GM13977 (cell line): Measurements from ENCODE around the gene TTI1.

ENCODE experiments used
- DNase-seq: peaks from one replicate; pipeline ENCODE4 v3.0.0; 2012; ENCODE audit warnings: low spot score
- in situ Hi-C: fragments of 300-500 bp; cut with MboI; formaldehyde crosslinking; loops from one replicate; pipeline ENCODE4 v1.12.0; 2022; ENCODE audit warnings: low sequenced_read_pairs, low pct_unique_long_range_greater_than_20kb, mixed read lengths, inconsistent platforms; ENCODE audit not compliant: unreplicated experiment
- TF ChIP-seq, protein P1 (sequence below): IDR thresholded peaks from 2 replicates; pipeline ENCODE4 v1.5.1; 2012; ENCODE audit warnings: mild to moderate bottlenecking, control low read depth; ENCODE audit not compliant: insufficient read depth; ENCODE audit errors: extremely low read depth, missing control alignments

Gene TTI1

DNA sequence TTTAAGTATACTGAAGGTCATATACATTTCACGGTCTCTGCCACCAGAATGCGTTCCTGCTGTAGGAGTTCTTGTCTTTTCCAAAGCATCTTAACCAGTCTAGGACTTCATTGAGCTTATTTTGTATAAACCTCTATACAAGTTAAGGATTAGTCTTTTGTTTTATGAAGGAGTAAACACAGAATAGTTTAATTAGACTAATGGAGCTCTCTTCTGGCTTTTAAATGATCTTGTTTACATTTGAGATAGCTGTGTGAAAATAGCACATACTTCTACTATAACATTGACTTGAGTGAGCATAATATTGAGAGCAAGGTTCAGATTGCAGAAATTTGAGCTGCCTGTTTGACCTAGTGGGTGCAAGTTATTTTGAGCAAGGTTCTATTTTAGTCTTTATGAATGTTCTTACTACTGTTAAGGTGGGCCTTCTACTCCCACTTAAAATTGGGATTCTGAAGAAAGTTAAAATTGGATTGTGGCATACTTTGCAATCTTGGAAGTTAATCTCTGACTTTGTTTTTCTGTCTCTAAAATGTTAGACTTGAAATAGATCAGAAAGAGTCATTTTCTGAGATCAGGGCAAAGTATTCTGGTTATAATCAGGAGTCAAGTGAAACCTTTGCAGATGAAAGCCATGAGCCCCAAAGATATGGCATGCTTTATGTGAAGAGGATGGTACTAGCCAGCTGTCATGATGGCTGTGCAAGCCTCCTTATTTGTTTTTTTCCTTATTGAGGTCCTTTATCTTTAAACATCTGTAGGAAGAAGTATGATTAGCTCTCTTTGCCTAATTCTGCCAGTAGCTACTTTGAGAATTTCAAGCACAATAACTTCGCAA lies 42.1 kb upstream of the TTI1 start:
- DNase-seq, result no peak
- in situ Hi-C loops, result no loop called here
- TF ChIP-seq, protein P1, sequence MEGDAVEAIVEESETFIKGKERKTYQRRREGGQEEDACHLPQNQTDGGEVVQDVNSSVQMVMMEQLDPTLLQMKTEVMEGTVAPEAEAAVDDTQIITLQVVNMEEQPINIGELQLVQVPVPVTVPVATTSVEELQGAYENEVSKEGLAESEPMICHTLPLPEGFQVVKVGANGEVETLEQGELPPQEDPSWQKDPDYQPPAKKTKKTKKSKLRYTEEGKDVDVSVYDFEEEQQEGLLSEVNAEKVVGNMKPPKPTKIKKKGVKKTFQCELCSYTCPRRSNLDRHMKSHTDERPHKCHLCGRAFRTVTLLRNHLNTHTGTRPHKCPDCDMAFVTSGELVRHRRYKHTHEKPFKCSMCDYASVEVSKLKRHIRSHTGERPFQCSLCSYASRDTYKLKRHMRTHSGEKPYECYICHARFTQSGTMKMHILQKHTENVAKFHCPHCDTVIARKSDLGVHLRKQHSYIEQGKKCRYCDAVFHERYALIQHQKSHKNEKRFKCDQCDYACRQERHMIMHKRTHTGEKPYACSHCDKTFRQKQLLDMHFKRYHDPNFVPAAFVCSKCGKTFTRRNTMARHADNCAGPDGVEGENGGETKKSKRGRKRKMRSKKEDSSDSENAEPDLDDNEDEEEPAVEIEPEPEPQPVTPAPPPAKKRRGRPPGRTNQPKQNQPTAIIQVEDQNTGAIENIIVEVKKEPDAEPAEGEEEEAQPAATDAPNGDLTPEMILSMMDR, result no peak

DNA sequence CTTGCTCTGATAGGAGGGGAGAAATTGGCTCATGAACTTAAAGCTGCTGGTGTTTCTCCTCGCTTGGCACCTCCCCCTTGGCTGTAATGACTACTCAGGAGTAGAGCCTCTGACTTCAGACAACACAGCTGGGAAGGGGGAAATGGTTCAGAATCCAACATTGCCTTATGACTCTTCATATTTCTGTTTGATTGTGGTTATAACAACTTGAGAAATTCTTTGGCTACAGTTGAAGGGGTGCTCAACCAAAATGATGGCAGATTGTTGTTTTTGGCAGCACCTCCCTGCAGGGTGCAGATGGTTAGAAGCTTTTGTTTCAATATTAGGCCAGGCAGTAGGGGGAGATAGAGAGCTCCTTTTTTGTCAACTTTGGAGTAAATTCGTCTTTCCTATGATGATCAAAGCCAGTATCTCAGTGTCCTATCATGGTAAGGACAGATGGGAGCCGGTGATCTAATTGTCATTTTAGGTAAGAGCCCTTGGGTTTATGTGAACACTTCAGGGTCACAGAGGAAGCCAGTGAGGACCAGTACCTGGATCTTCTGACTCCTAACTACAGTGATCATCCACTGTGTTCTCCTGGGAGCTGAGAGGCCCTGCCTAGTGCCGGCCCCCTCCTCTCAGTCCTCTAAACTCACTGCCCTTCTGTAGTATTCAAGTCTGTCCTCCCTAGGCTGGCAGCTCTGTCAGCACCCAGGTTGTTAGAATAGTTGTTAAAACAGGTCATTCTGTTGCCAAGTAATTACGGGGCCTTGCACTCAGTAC lies 40.2 kb upstream of the TTI1 start:
- DNase-seq, result peak; percentile 46
- in situ Hi-C loops, result loop anchor here (25.0 kb wide), 1 partner anchor 339 kb away; no protein-coding TSS in a partner anchor
- TF ChIP-seq, protein P1, result peak; percentile 67

DNA sequence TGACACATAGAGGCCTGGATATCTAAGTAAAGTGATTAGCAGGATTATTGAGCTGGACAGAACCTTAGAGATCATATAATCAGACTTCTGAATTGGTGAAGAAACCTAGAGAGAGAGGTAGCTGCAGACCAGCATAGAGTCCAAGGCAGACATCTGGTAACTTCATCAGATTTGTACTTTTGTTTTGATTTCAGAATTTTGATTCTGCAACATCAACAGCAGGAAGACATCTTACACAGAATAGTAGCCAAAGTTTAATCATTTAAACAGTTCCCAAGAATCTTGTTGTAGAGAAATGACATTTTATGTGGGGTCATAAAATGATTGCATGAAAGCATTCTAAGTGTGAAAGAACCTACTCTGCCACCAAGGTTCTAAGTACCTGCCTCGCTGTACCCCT lies 39.6 kb upstream of the TTI1 start:
- no peak for DNase-seq
- TF ChIP-seq, protein P1, result no peak
- in situ Hi-C loops, result loop anchor here (25.0 kb wide), 1 partner anchor 339 kb away; no protein-coding TSS in a partner anchor

DNA sequence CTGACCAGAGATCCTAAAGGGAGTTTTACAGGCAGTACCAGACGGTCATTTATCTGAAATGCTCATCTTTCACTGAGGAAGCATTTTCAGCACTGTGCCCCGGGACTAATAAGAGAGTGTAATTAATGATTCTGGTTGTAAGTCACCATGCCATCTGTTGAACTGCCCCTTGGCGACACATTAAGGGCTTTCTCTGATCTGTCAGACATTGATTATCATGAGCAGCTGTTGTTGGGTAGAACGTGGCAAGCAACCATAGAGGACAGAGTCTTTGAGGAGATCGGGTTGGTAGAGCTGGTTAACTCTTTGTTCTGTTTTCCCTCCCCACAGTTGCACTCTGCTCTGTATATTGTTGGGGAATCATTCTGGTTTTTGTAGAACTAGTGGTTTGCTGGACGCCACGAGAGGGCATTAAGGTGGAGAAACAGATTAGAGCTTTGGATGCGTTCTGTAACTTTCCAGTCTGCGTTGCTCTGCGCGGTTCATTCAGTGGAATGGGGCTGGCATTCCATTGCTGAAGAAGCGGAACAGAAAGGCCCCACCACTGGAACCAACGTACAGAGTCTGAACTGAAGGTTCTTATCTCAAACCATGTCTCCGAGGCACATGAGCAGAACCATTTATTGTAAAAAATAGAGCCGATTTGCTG lies 34.6 kb upstream of the TTI1 start:
- no peak for DNase-seq
- TF ChIP-seq, protein P1, result no peak
- in situ Hi-C loops, result loop anchor here (10.0 to 25.0 kb wide), 2 partner anchors 87 to 344 kb away; no protein-coding TSS in a partner anchor

DNA sequence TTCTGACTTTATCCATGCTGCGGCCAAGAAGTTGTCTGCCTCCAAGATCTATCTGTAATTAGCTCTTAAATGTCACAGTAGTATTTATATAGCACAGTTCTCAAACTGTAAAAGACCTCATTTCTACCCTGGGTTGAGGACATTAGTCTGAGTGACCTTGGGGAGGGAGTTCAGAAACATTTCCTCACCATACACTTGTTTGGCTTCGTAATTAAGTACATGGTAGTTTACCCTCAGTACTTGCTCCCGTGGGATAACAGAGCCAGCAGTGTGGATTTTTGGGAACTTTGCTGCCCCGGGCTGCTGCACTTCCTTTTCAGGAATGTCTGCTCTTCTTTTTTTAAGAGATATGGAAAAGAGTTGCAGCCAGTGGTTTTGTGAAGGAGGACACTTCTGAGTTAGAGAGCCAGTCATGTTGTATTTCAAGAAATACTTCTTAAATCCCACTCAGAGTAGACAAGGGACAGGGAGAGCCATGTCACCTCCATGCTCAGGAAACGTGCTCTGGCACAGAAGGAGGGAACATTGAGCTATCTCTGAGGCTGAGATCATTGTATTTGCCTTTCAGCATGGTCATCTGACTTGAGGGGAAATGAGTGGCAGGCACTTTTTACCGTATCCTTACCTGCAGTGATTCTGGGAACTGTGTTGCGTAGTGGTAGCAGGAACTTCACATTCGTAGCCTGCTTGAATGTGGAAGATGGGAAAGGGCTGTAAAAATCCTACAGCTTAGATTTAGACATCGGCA lies 33.9 kb upstream of the TTI1 start:
- no peak for DNase-seq
- in situ Hi-C loops, result loop anchor here (10.0 to 25.0 kb wide), 2 partner anchors 88 to 345 kb away; no protein-coding TSS in a partner anchor
- TF ChIP-seq, protein P1, result no peak
